Stimulated activated CD4-positive, alpha-beta T cell treated with anti-CD3 and anti-CD28 coated beads, Interleukin-2, amount 100 ng/mL, for 24 hours (primary cell): ENCODE results near the gene CACNA1C.

ENCODE experiments used
- DNase-seq, 2 donors: peaks; one replicate each; pipeline ENCODE4 v3.0.0-alpha.2; 2020

Gene CACNA1C

DNA sequence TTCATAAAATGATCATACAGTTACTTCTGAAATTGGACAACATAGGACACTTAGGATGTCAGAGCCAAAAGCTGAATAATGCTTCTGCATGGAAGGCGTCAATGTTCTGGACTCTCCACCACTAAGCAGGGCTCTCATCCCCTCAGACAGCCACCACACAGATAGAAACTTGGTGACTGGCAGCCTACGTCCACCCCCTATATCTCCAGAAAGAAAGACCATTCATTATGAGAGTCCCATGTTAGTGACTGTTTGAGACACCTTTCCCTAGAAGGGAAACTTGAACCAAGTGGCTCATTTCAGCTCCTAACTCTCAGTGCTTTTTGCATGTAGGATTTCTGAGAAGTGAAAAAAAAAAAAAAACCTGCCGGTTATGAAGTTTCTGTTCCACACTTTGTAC lies 491.0 kb downstream of the CACNA1C start:
- DNase-seq: no peak

DNA sequence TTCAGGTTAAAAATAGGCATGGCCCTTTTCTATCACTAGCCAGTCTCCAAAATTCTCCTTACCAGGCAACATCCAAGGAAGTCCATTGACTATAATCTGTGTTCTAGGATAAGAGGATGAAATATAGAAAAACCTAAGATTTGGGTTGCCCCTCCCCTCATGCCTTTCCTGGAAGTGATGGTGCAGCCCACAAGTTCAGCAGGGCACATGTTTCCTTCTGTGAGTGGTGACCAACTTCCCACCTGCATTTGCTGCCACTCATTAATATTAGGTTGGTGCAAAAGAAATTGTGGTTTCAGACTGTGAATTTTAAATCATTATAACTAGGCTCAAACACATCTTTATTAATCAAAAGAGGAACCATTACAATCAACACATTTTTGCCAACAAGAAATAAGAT lies 491.4 kb downstream of the CACNA1C start:
- no peak for DNase-seq

DNA sequence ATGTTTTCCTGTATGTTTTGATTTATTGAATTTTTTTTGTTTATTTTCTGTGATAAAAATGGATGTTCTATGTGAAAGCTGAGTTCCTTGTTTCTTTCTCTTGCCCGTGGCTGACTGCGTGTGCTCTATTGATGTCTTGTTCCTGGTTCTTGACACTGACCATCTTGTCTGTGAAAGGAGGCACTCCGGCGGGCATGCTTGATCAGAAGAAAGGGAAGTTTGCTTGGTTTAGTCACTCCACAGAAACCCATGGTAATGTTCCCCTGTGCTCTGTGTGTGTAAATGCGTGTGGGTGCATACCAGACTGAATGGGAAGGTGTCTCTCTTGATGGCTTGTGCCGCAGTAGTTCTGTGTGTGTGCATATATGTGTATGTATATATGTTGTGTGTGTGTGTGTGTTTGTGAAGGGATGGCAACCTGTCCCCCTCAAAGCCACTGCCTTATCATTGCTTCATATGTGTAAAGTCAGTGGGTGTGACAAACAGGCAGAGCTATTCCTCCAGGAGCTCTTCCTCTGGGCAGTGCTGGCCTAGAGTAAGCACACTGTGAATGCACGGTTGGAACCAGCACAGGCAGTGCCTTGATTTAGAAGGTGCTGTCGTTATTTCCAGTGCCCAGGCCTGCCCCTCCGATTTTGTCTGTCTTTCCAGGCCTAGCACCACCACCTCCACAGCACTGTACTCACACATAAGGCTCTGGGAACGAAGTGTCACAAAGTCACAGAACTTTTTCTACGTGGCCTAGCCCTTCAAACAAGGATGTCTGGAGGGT lies 494.7 kb downstream of the CACNA1C start:
- no peak for DNase-seq

DNA sequence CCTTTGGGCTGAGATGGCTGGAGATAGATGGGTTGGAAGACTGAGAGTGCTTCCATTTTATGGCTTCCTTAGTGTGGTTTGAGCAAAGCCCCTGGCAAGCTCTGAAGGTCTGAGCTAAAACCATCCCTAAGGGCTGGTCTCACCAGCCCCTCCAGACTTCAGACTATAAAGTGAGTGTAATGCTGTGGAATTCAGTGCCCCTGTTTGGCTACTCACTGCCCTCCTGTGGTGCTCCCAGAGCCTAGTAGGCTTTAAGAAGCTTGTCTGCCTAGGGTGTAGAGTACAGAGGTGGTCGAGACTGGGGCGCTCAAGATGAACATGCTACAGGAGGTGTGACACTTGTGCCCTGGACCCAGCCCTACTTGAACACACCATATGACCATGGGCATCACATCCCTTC lies 495.3 kb downstream of the CACNA1C start:
- no peak for DNase-seq

DNA sequence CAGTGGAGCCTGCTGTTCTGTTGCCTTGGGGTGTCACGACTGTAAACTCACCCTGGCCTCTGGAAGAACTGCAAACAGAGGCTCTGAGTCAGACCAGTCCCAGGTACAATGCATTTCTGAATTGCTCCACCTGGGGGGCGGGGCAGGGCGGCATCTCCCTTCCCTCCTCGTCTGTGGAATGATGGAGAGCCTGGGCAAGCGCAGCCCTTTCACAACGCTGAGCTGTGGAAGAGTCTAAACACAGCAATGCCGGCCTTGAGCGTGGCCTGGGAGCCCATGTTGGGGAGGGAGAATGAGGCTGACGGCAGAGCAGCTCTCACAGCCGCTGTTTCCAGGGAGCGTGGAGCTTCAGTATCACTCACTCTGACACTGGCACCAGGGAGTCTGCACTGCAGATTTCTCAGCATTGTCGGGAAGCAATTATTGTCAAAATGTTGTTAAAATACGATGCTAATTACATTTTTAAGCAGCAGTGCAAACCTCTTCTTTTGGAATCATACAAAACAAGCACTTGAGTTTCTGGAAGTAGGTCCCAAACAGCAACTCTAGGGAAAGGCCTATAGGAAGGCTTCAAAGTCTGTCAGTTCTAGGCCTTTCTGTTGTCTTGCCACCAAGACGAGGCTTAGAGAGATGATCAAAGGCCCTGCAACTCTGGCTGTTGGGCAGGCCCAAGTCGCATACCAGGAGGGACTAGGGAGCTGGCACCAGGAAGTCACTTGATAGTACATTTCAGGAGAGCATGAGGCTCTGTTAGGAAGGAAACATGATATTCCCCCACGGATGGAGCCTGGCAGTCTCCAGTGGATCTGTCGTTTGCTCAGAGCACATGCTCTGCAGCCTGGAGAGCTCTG lies 498.0 kb downstream of the CACNA1C start:
- DNase-seq: no peak

DNA sequence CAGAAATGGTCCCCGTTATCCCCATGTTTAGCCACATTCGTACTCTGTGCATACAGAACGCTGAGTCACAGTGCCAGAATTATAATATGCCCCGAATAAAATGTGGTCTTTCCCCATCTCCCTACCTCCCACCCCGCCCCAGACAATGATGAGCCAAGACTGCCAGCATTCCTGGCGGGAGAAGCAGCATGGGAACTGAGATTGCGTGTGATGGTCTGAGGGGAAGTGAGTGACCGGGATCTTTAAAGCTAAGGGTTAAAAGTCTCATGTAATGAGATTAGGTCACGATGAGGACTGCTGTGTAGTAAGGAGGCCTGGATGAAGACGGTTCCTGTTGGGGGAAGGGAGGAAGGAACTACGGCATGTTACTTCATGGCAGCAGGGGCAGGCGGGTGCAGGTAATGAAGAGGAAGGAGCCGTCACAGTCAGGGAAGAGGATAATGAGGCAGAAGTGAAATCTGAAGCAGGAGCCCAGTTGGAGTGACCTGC lies 498.7 kb downstream of the CACNA1C start:
- DNase-seq: no peak

DNA sequence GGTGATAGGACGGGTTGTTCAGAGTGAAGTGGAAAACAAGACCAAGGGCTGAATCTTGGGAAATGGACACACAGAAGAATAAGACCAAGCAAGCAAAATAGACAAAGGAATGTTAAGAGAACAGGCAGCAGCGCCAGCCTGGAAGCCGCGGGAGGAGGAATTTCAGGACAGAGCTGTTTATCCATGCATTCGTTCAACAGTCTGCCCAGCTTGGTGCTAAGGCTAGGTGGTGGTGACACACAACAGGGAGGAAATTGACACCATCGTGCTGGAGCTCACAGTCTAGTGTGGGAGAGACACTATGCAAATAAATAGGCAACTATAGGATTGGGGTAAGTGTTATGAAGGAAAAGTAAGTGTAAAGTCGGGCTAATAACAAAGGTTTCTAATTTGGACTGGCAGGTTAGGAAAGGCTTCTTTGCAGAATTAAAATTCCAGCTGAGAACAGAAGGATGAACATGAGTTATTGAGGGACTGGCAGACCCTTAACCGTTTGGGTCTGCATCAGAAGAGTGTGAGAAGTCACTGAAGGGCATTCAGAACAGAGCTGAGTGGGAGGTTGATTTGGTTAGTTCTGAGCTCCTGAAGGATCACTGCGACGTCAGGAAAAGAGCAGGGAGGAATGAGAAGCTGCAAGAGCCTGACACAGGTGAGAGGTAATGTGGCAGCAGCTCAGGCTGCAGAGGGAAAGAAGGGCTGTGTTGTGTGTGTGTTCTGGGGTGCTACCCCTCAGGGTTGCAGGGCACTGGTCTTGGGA lies 499.4 kb downstream of the CACNA1C start:
- no peak for DNase-seq

DNA sequence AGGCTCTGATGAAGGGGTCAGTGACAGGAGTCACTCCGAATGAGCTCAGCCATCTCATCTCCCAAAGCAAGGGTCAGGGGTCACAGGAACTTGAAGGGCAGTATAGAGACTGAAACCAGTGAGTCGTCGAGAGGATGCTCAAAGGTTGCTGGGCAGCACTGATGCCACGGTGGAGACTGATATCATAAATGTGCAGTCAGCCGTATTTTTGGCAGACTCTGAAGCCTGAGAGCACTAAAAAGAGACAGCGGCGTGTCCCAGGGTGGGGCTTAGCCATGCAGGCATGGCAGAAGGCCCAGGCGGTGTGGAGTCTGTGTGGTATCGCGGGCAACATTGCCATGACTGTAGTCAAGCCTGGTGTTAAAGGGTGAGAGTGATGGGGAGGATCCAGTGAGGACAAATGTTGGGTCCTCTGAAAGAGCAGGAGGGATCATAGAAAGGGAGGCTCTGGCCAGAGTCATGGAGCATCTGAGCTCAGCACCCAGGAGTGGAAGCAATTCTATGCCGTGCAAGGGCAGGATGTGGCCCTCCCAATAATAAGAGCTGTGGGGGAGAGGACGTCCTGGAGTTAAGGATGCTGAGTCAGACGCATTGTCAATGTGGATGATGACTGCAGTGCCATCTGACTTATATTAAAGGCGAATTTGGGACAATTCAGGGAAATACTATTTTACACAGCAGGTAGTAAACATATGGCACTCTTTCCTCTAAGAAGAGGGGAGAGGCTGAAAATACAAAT lies 500.8 kb downstream of the CACNA1C start:
- DNase-seq: no peak

DNA sequence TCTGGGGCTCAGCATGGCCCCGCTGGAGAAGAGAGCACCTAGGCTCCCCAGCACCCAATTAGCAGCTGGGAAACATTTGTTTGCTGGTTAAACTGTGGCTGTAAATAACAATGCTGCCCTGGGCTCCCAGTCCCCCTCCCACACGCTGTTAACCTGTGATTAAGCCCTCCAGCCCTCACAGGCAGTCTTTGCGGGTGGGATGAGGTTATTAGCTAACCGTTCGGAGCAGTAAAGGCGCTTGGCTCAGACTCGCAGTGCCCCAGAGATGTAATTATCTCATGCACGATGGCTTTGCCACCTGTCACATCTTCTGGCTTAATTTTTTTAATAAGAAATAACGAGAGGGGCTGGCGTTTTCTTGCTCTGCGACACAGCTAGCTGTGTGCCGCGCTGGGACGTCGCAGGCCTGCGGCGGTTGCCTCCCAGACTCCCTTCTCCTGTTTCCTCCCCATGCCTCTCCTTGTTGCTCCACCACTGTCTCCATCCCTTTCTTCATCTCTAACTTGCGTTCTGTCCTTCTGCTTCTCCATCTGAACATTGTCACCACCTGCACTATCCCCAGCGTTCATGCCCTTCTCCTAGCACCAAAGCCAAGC lies 502.8 kb downstream of the CACNA1C start:
- no peak for DNase-seq

DNA sequence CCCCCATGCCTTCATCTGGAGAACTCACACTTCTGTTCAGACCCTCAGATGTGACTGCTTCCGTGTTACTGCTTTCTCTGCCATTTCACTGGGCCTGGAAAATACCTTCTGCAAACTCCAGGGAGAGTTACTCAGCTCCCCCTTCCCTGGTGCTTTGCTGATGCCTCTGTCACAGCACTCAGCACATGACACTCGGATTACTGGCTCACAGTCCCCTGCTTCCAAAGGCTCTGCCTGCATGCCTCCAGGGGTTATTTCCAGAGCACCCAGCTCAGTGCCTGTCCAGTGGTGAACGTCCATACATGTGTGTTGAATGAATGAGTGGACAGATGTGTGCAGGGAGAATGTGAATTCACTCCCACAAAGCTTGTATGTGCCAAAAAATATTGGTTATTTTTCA lies 504.8 kb downstream of the CACNA1C start:
- no peak for DNase-seq

DNA sequence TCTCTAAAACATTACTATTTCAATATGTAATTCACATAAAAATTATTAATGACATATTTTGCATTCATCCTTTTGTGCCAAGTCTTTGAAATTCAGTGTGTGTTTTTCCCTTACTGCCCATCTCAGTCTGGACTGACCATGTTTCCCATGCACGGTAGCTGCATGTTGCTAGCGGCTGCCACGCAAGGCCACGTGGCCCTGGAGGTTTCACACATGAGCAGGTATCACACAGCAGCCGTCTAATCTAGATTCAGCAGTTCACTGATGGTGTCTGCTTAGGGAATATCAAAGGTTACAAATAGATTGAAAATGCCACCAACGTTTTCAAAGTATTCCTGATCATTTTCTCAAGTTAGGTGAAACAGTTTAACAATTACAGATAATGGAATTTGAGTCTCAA lies 507.1 kb downstream of the CACNA1C start:
- no peak for DNase-seq

DNA sequence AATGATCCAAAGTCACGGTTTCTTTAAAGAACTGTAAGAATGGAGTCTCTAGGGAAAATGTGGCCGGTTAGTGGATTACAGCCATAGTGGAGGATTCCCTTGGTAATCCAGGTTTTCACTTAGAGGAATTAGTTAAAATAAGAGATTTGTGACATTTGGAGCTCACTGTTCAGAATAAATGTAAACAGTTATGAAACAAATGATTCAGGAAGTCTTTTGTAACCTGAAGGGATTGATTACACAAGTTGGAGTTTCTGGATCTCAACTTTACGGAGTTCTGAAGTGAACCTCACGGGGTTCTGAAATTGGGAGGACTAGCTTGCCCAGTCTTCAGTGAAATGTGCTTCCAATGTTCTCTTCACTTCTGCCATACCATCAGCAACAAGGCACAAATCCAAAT lies 507.6 kb downstream of the CACNA1C start:
- no peak for DNase-seq

DNA sequence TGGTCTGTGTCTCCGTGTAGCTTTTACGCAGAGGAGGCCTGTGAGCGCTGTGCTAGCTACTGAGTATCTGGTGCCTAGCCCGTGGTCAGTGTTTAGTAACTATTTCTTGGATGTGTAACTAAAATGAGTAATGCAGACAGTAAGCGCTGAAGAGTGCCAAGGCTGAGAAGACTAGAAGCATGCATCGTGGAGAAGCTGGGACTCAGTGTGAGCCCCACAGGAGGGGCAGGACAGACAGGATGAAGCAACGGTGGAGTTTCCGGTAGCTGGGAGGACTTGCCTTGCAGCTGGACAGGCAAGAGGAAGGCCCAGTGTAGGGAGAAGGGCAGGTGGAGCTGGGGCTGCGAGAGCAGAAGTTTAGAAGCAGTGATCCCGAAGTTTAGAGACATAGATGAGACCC lies 508.6 kb downstream of the CACNA1C start:
- no peak for DNase-seq

DNA sequence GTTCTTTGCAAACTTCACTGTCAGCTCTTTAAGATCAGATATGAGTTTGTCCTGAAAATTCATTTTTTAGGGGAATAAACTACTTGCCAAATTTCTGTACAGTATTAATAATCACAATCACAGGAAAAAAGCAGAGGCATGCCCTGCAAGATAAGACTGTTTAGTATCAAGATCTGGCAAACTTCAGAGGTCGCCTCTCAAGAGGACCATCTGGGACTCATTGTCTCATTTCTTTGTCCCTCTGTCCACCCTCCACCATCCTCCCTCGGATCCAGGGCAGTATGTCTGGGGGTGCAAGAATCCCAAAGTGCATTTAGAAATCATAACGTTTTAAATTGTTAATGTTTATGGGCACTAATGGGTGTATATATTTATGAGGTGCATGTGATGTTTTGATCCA lies 509.6 kb downstream of the CACNA1C start:
- DNase-seq: no peak

DNA sequence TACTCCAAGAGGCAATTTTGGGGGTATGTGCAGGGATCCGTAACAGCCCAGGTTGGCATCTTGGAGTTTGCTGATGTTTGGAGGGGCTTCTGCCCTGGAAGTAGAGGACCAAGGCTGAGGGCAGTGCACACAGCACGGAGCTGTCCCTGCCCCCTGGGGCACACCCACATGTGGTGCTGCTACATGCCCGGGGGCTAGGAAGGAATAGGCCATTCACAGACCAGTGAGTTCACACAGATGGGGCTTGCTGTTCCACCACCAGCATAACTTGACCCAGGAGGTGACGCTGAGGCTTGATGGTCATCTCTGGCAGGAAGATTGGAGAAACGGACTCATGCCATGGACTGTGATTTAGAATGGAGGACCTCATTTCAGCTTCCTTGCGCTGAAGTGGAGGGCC lies 510.9 kb downstream of the CACNA1C start:
- DNase-seq: no peak

DNA sequence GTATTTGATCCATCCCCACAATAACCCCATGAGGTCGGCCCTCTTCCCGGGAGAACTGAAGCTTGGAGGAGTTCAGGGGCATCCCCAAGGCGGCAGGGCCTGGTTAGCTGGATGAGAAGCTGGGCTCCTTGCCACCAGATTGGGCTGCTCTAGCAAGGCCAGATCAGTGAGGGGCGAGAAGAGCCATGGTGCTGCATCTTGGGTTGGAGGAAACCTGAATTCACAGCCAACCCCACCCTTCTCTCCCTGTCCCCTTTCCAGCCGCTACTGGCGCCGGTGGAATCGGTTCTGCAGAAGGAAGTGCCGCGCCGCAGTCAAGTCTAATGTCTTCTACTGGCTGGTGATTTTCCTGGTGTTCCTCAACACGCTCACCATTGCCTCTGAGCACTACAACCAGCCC lies 513.4 kb downstream of the CACNA1C start:
- no peak for DNase-seq

DNA sequence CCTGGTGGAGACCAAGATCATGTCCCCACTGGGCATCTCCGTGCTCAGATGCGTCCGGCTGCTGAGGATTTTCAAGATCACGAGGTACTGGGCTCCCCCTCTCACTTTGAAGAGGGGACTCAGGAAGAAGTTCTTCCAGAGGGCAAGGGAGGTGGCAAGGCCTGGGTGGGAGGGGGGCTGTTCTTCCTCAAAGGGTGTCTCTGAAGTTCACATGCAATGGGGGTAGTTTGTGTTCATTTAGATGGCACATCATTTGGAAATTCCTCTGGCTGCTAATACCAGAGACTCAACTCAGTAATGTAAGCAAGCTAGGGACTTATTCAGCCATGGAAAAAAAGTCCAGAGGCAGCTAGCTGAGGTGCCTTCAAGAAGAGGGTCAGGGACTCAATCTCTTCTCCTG lies 514.9 kb downstream of the CACNA1C start:
- DNase-seq: no peak

DNA sequence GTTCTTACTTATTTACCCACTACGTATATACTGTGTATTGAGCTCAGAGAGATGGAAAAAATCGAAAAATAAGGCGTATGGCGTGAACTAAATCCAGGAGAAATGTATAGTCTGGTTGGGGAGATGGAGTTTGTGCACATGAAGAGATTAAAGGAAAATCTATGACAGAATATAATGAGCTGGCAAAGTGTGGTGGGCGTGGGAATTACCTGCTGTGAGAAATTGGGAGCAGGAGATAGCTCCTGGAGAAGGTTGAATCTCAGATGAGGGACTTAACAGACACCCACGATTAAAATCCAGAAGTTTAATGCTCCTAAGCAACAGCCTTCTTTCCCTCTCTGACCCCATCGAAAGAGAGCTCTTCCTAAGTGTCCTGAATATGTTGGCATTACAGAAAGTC lies 517.8 kb downstream of the CACNA1C start:
- DNase-seq: no peak

DNA sequence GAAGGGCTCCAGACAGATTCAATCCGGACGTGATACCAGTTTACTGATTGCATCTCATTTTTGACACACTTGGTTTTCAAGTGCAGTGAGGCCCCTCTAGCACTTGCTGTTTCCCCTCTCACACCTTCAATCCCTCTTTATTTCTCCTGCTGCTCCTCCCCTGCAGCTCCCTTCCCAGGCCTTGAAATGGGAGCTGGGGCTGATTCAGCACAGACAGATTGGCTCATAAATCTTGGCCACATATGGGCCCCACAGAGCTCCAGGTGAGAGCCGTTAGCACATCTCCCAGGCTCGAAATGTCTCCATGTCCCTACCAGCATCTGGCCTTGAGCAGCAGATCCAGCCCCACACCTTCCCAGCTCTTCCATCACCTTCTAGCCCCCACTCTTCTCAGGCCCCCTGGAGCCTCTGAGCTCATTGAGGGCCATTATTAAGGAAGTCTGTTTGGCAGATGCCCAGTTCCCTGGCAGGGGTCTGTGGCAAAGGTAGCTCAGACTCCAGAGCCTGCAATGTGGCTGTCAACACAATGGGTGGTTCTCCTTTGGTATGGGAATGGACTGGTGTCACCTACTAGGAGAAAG lies 521.7 kb downstream of the CACNA1C start:
- DNase-seq: no peak

DNA sequence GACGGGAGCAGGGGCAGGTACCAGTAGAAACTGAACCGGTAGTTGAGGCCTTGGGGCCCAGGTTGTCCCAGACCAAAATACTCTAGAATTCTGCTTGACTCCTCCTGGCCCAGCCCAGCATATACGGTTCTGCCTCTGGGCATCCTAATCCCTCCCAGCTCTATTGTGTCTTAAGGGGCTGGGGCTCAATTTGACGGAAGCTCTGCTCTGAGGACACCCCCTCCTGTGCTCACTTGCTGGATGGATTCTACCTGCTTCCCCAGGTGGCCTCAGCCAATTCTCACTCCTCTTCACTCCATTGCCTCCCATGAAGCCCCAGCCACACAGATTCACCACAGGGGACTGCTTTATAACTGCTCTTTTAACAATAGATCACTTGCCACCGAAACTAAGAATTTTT lies 522.5 kb downstream of the CACNA1C start:
- no peak for DNase-seq

DNA sequence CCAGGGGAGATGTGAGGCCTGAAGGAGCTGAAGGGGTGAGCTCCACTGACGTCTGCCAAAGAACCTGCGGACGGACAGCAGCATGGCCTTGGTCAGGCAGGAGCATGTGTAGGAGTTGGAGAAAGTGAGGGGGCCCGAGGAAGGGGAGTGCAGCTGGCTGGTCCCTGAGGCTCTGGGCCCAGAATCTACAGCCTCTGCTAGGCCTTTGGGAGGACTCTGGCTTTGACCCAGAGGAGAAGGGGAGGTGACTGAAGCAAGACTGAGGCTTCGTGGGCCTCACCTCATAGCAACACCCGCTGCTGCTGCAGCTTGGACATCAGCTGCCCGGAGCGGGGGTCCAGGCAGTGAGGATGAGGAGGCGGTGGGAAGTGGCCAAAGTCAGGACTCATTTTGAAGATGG lies 525.4 kb downstream of the CACNA1C start:
- no peak for DNase-seq

DNA sequence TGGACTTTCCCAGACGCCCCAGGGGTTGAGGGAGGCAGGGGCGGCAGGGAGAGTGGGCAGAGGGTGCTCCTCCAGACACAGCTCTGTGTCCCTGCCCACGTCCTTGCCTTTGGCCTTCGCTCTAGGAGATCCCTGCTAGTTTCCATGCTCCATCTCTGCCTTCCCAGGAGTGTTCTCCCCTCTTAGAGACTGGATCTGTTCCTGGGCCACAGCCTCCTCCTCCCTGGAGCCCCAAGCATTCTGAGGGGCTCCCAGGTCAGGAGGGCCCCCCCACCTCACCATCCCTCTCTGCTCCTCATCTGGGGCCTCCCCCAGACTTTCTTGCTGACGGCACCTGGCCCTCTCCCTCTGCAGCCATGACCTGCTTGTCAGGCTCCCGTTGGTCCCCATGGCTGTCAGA lies 526.0 kb downstream of the CACNA1C start:
- DNase-seq: no peak
